ENCODE measurements around the gene FOXD1.
"Not testable (repeated sequence)": the region's sequence is repeated elsewhere in the genome, so short reads cannot be mapped to it uniquely, and the experiment has no call there.

The FOXD1 gene

GRCh38 chr5:73415171-73415570 lies 33.4 kb downstream of the FOXD1 start:
- no peak for DNase-seq

- no peak for DNase-seq
Observed at GRCh38 chr5:73412597-73412988, 36.0 kb downstream of the FOXD1 start.

GRCh38 chr5:73411936-73412596 lies 36.5 kb downstream of the FOXD1 start:
- no peak for DNase-seq

DNA sequence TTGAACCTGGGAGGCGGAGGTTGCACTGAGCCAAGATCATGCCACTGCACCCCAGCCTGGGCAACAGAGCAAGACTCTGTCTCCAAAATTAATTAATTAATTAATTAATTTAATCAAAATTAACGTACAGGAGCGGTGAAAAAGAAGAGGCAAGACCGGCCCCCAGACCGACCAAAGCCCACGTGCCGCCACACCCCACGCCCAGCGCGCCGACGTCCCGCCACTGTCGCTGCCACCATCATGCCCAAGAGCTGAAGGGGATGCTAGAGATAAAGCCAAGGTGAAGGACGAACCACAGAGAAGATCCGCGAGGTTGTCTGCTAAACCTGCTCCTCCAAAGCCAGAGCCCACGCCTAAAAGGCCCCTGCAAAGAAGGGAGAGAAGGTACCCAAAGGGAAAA lies 38.6 kb downstream of the FOXD1 start:
- not testable (repeated sequence) for DNase-seq

GRCh38 chr5:73405691-73406090 lies 42.9 kb downstream of the FOXD1 start:
- DNase-seq, result no peak

DNA sequence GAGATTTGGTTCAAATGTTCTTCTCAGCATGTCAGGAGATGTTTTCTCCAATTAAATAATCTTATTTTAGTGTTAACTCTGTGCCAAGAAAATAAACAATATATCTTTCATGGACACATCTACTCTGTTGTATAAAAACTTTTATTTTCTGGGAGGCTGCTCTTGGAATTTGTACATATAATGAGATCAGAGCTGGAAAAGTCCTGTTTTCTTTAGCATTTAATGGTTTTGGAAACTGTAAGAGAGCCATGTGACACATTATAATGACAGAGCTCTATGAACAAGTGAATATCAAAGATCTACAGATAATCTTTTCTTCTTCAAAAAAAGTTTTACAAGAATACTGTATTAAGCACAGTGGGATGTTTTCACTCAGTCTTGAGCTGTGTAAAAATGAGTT lies 48.8 kb downstream of the FOXD1 start:
- no peak for DNase-seq

Measured in stimulated activated CD4-positive, alpha-beta T cell treated with anti-CD3 and anti-CD28 coated beads, Interleukin-4, amount 100 ng/mL, for 4 hours (primary cell).